IMR-90 (cell line): Measurements from ENCODE around the gene NCK1. TPM values are rescaled to one million over a fixed set of nuclear protein-coding genes. Genes with fewer than 3 reads are reported as not detected.

Experiments
- ATAC-seq: fragments of 200-7000 bp; cut with Tn5 transposase; 2 replicates; pipeline ENCODE4 v1.9.1; 2020; ENCODE audit warnings: low read depth, mild to moderate bottlenecking, moderate library complexity
- BruUV-seq: library from RNA; stranded (reverse); fragments of 400-500 nt; replicated peaks from 2 replicates; lab custom pipeline; 2021; lab: Mats Ljungman, UMichigan
- CTCF ChIA-PET: fragments of 300-600 bp; formaldehyde crosslinking; extraction: SDS; loops from one replicate; lab custom pipeline; 2021; ENCODE audit warnings: antibody characterized with exemption; lab: Yijun Ruan, JAX
- POLR2A ChIA-PET: fragments of 300-600 bp; sonication (Branson Sonifier 250); formaldehyde crosslinking; loops from one replicate; lab custom pipeline; 2022; ENCODE audit warnings: antibody characterized with exemption; ENCODE audit not compliant: unreplicated experiment; lab: Charles Lee
- DNase-seq: peaks from one replicate; pipeline ENCODE4 v3.0.0; 2013
- H2AFZ ChIP-seq: replicated peaks from 2 replicates; pipeline ENCODE3; 2013; ENCODE audit warnings: low read length, mild to moderate bottlenecking; ENCODE audit not compliant: poor library complexity
- H2AK5ac ChIP-seq: 2 replicates; pipeline ENCODE4 v1.6.1; 2013; ENCODE audit warnings: low read depth, low read length, inconsistent platforms
- H2AK9ac ChIP-seq: replicated peaks from 2 replicates; pipeline ENCODE3; 2013; ENCODE audit warnings: mild to moderate bottlenecking, low read depth, low read length, moderate library complexity; ENCODE audit not compliant: poor library complexity
- H2BK120ac ChIP-seq: 2 replicates; pipeline ENCODE4 v1.6.1; 2013; ENCODE audit warnings: low read depth, low read length, inconsistent platforms
- H2BK15ac ChIP-seq: 3 replicates; pipeline ENCODE4 v1.6.1; 2013; ENCODE audit warnings: low read depth, low read length, inconsistent platforms
- H2BK20ac ChIP-seq: 2 replicates; pipeline ENCODE4 v1.6.1; 2013; ENCODE audit warnings: low read depth, mild to moderate bottlenecking, inconsistent platforms, low read length, moderate library complexity
- H2BK5ac ChIP-seq: 2 replicates; pipeline ENCODE4 v1.6.1; 2013; ENCODE audit warnings: mild to moderate bottlenecking, low read depth, low read length, inconsistent platforms; ENCODE audit not compliant: poor library complexity, severe bottlenecking
- H3K14ac ChIP-seq: replicated peaks from 2 replicates; pipeline ENCODE4 v1.6.1; 2013; ENCODE audit warnings: low read depth, low read length, inconsistent platforms
- H3K18ac ChIP-seq: 2 replicates; pipeline ENCODE4 v1.6.1; 2013; ENCODE audit warnings: low read depth, low read length, control low read depth
- H3K23ac ChIP-seq: 2 replicates; pipeline ENCODE4 v1.6.1; 2013; ENCODE audit warnings: low read depth, low read length, inconsistent platforms
- H3K27ac ChIP-seq: 2 replicates; pipeline ENCODE4 v1.5.1; 2013; ENCODE audit warnings: mild to moderate bottlenecking, control low read depth, low read length; ENCODE audit not compliant: insufficient read depth
- H3K27me3 ChIP-seq: 2 replicates; pipeline ENCODE4 v1.6.1; 2013; ENCODE audit warnings: low read length; ENCODE audit not compliant: control insufficient read depth, insufficient read depth
- H3K36me3 ChIP-seq: 2 replicates; pipeline ENCODE4 v1.6.1; 2013; ENCODE audit warnings: low read length, mixed read lengths; ENCODE audit not compliant: control insufficient read depth, insufficient read depth
- H3K4ac ChIP-seq: 2 replicates; pipeline ENCODE4 v1.6.1; 2013; ENCODE audit warnings: low read depth, low read length, inconsistent platforms
- H3K4me1 ChIP-seq: 2 replicates; pipeline ENCODE4 v1.6.1; 2013; ENCODE audit warnings: low read length, mixed read lengths; ENCODE audit not compliant: control insufficient read depth, insufficient read depth
- H3K4me2 ChIP-seq: 2 replicates; pipeline ENCODE4 v1.6.1; 2013; ENCODE audit warnings: low read depth, mild to moderate bottlenecking, control low read depth, low read length, moderate library complexity
- H3K4me3 ChIP-seq: 2 replicates; pipeline ENCODE4 v1.5.1; 2013; ENCODE audit warnings: low read depth, mild to moderate bottlenecking, control low read depth, low read length, moderate library complexity; ENCODE audit not compliant: insufficient read depth
- H3K56ac ChIP-seq: 2 replicates; pipeline ENCODE4 v1.6.1; 2013; ENCODE audit warnings: low read length, inconsistent platforms; ENCODE audit not compliant: insufficient read depth; ENCODE audit errors: extremely low read depth
- H3K79me1 ChIP-seq, 2 experiments: 2 replicates each; pipeline ENCODE4 v1.6.1; 2013; ENCODE audit warnings: low read length in 2 of 2, inconsistent platforms in 1 of 2, low read depth in 1 of 2
- H3K9ac ChIP-seq: 2 replicates; pipeline ENCODE4 v1.6.1; 2013; ENCODE audit warnings: low read depth, low read length, control low read depth
- H3K9me1 ChIP-seq: 2 replicates; pipeline ENCODE4 v1.6.1; 2013; ENCODE audit warnings: low read length, inconsistent platforms; ENCODE audit not compliant: insufficient read depth
- H3K9me3 ChIP-seq: 2 replicates; pipeline ENCODE4 v1.6.1; 2013; ENCODE audit warnings: low read length; ENCODE audit not compliant: control insufficient read depth, insufficient read depth
- H4K20me1 ChIP-seq: 2 replicates; pipeline ENCODE4 v1.6.1; 2013; ENCODE audit warnings: low read length, inconsistent platforms; ENCODE audit not compliant: insufficient read depth
- H4K5ac ChIP-seq: 2 replicates; pipeline ENCODE4 v1.6.1; 2013; ENCODE audit warnings: mild to moderate bottlenecking, low read depth, low read length, control low read depth
- H4K8ac ChIP-seq, 2 experiments: 2 replicates each; pipeline ENCODE4 v1.6.1; 2013; ENCODE audit warnings: low read depth in 2 of 2, low read length in 2 of 2, control low read depth in 1 of 2, inconsistent platforms in 1 of 2
- H4K91ac ChIP-seq: 2 replicates; pipeline ENCODE4 v1.6.1; 2013; ENCODE audit warnings: low read depth, low read length, inconsistent platforms; ENCODE audit not compliant: insufficient read depth
- BHLHE40 ChIP-seq: fragments of 150-350 bp; IDR thresholded peaks from 2 replicates; pipeline ENCODE4 v1.6.1; 2016; ENCODE audit warnings: mild to moderate bottlenecking, low read depth, low read length
- CEBPB ChIP-seq: IDR thresholded peaks from 2 replicates; pipeline ENCODE4 v1.6.1; 2012; ENCODE audit warnings: low read depth, low read length, improper control_type of control experiment
- CHD1 ChIP-seq: IDR thresholded peaks from 2 replicates; pipeline ENCODE4 v1.6.1; 2012; ENCODE audit warnings: low read depth, low read length, improper control_type of control experiment
- CTCF ChIP-seq: conservative IDR thresholded peaks from 2 replicates; pipeline ENCODE4 v1.5.1; 2012; ENCODE audit warnings: mild to moderate bottlenecking, low read depth, low read length, improper control_type of control experiment
- ELK1 ChIP-seq: fragments of 150-350 bp; IDR thresholded peaks from 2 replicates; pipeline ENCODE4 v1.6.1; 2016; ENCODE audit warnings: low read depth, mild to moderate bottlenecking, low read length, moderate library complexity, borderline replicate concordance
- FOS ChIP-seq: fragments of 150-350 bp; IDR thresholded peaks from 2 replicates; pipeline ENCODE4 v1.6.1; 2016; ENCODE audit warnings: low read depth, low read length
- MAFK ChIP-seq: IDR thresholded peaks from 2 replicates; pipeline ENCODE4 v1.6.1; 2012; ENCODE audit warnings: low read depth, low read length, improper control_type of control experiment
- MAZ ChIP-seq: IDR thresholded peaks from 2 replicates; pipeline ENCODE4 v1.6.1; 2012; ENCODE audit warnings: low read depth, mild to moderate bottlenecking, low read length, improper control_type of control experiment, moderate library complexity, borderline replicate concordance
- MXI1 ChIP-seq: IDR thresholded peaks from 2 replicates; pipeline ENCODE4 v1.6.1; 2012; ENCODE audit warnings: low read depth, mild to moderate bottlenecking, low read length, moderate library complexity, borderline replicate concordance
- NFE2L2 ChIP-seq: fragments of 150-350 bp; IDR thresholded peaks from 2 replicates; pipeline ENCODE4 v1.6.1; 2016; ENCODE audit warnings: low read depth, mild to moderate bottlenecking, low read length
- POLR2A ChIP-seq: IDR thresholded peaks from 2 replicates; pipeline ENCODE4 v1.6.1; 2012; ENCODE audit warnings: mild to moderate bottlenecking, low read depth, low read length
- RAD21 ChIP-seq: IDR thresholded peaks from 2 replicates; pipeline ENCODE4 v1.6.1; 2012; ENCODE audit warnings: low read length, improper control_type of control experiment
- RCOR1 ChIP-seq: IDR thresholded peaks from 2 replicates; pipeline ENCODE4 v1.6.1; 2012; ENCODE audit warnings: mild to moderate bottlenecking, low read length, improper control_type of control experiment; ENCODE audit not compliant: insufficient replicate concordance
- RFX5 ChIP-seq: IDR thresholded peaks from 2 replicates; pipeline ENCODE4 v1.8.0; 2012; ENCODE audit warnings: low read depth, mild to moderate bottlenecking, low read length, moderate library complexity
- SMC3 ChIP-seq: fragments of 150-350 bp; IDR thresholded peaks from 2 replicates; pipeline ENCODE4 v1.6.1; 2016; ENCODE audit warnings: low read depth, mild to moderate bottlenecking, antibody characterized with exemption, low read length, moderate library complexity
- USF2 ChIP-seq: fragments of 150-350 bp; IDR thresholded peaks from 2 replicates; pipeline ENCODE4 v1.6.1; 2017; ENCODE audit warnings: mild to moderate bottlenecking, antibody characterized with exemption, low read length, low read depth
- WGBS, 2 experiments: methylation state at CpG; one replicate each; pipeline versions ENCODE4 v1.1.5 to v1.1.7; 2013; ENCODE audit warnings: missing lambda C conversion rate in 2 of 2; ENCODE audit not compliant: insufficient read length in 1 of 2; ENCODE audit errors: extremely low coverage in 2 of 2; 5-methylcytosine and 5-hydroxymethylcytosine counted together
- dilution Hi-C: fragments of 300-500 bp; cut with HindIII; formaldehyde crosslinking; loops from one replicate; pipeline ENCODE4 v1.14.3; 2018; ENCODE audit warnings: low sequenced_read_pairs; ENCODE audit not compliant: unreplicated experiment
- in situ Hi-C: fragments of 300-500 bp; cut with MboI; formaldehyde crosslinking; loops from 3 replicates; pipeline ENCODE4 v1.14.3; 2019; ENCODE audit warnings: low sequenced_read_pairs, inconsistent platforms, mixed read lengths
- intact Hi-C: fragments of 100-400 bp; cut with micrococcal nuclease; formaldehyde crosslinking; loops from 2 replicates; pipeline ENCODE4 v1.10.0; 2022
- polyA plus RNA-seq, 3 experiments: library from polyadenylated mRNA; depleted of rRNA; stranded (reverse); fragments of >200 nt; gene quantifications; 2 replicates each; pipeline ENCODE4 v1.2.3, GENCODE V29; 2012; ENCODE audit warnings: low replicate concordance in 1 of 3
- total RNA-seq: library from RNA; depleted of rRNA; stranded (reverse); fragments of >200 nt; gene quantifications from 2 replicates; pipeline ENCODE4 v1.2.3, GENCODE V29; 2012

NCK1 gene
- total and polyA plus RNA-seq, 2 of the 4 experiments (the other 2 are of a cell fraction) = 23.7 to 24.3 TPM

GRCh38 chr3:136949708-136950107 lies 87.7 kb downstream of the NCK1 start:
- Histone ChIP-seq H4K20me1 (no peaks in the 10 kb centered on the region), H4K8ac (no peak overlapping the region), H3K18ac (no peak overlapping the region), H2BK15ac (no peak overlapping the region), H3K79me1 (peaks cover 18 to 29% of the 10 kb centered on the region in 2 experiments), H3K36me3 (peaks cover 3% of the 10 kb centered on the region), H3K4ac (no peak overlapping the region), H3K23ac (no peak overlapping the region), H4K91ac (no peak overlapping the region), H2BK20ac (no peak overlapping the region), H3K9ac (no peak overlapping the region), H3K9me3 (no peaks in the 10 kb centered on the region), H2BK120ac (no peak overlapping the region), H4K5ac (no peak overlapping the region), H3K4me3 (no peak overlapping the region), H2BK5ac (no peak overlapping the region), H2AK9ac (no peak overlapping the region), H3K9me1 (peaks cover 7% of the 10 kb centered on the region), H2AK5ac (no peak overlapping the region), H3K4me2 (no peak overlapping the region), H3K14ac (no peak overlapping the region), H3K27ac (no peak overlapping the region), H3K56ac (no peak overlapping the region), H3K27me3 (no peaks in the 10 kb centered on the region), H2AFZ (no peak overlapping the region), H3K4me1 (peaks cover 5% of the 10 kb centered on the region)
- no peak for TF ChIP-seq RFX5
- no peak for TF ChIP-seq MAZ
- TF ChIP-seq FOS = no peak
- TF ChIP-seq CTCF = peak; percentile 36; the same call in 1 of the 2 replicates
- no peak for TF ChIP-seq POLR2A
- TF ChIP-seq RCOR1 = no peak
- no peak for TF ChIP-seq NFE2L2
- no peak for TF ChIP-seq USF2
- TF ChIP-seq ELK1 = no peak
- no peak for TF ChIP-seq SMC3
- TF ChIP-seq BHLHE40 = no peak
- TF ChIP-seq CEBPB = no peak
- no peak for TF ChIP-seq CHD1
- no peak for TF ChIP-seq MXI1
- TF ChIP-seq MAFK = no peak
- peak; percentile 21 for TF ChIP-seq RAD21
- ATAC-seq (no peak), DNase-seq (no peak)
- dilution Hi-C loops (no loop called here), intact Hi-C loops (loop anchor here (1.0 kb wide), 1 partner anchor 64 kb away; no protein-coding TSS in a partner anchor), in situ Hi-C loops (no loop called here)
- no CpG with 5 or more reads among the region's 2 CpGs for WGBS, 2 experiments
- ChIA-PET POLR2A (no interaction called here), CTCF (no interaction called here)
- BruUV-seq = no TSS peak
